SK-N-SH (cell line): ENCODE measurements around the gene NTM. TPM values are rescaled to one million over a fixed set of nuclear protein-coding genes. Genes with fewer than 3 reads are reported as not detected.

Source experiments
- CTCF ChIA-PET: fragments of 300-600, 350-600 bp; formaldehyde crosslinking; extraction: SDS; loops from one replicate; lab custom pipeline; 2021; lab: Yijun Ruan, JAX
- POLR2A ChIA-PET: fragments of 350-600 bp; sonication (Branson Sonifier 250); formaldehyde crosslinking; extraction: SDS; loops from one replicate; lab custom pipeline; 2020; ENCODE audit warnings: antibody characterized with exemption, inconsistent platforms; lab: Yijun Ruan, JAX
- DNase-seq: peaks from one replicate; pipeline ENCODE4 v3.0.0; 2012
- H2AFZ ChIP-seq: fragments of 200-600 bp; sonication (generic); 2 replicates; pipeline ENCODE4 v1.8.1; 2016; ENCODE audit warnings: antibody characterized with exemption, mild to moderate bottlenecking, low read depth
- H3F3A ChIP-seq: fragments of 200-600 bp; sonication (generic); replicated peaks from 2 replicates; pipeline ENCODE3; 2016; ENCODE audit warnings: antibody characterized with exemption, mild to moderate bottlenecking; ENCODE audit not compliant: insufficient read depth
- H3K27ac ChIP-seq, 2 experiments: fragments of 200-500 bp in 1 of 2; fragments of 200-600 bp in 1 of 2; sonication (Bioruptor generic) in 1 of 2; sonication (generic), shearing (Covaris generic) in 1 of 2; 2 replicates each; pipeline versions ENCODE4 v1.5.1 to v1.6.1; 2014 to 2016; ENCODE audit warnings: low read depth in 2 of 2, inconsistent platforms in 1 of 2, low read length in 1 of 2, mild to moderate bottlenecking in 1 of 2, mixed read lengths in 1 of 2
- H3K27me3 ChIP-seq: fragments of 200-600 bp; sonication (generic), shearing (Covaris generic); 2 replicates; pipeline ENCODE4 v1.6.1; 2016; ENCODE audit warnings: mixed run types; ENCODE audit not compliant: insufficient read depth
- H3K36me3 ChIP-seq, 2 experiments: fragments of 200-500 bp in 1 of 2; fragments of 200-600 bp in 1 of 2; sonication (Bioruptor generic) in 1 of 2; sonication (generic) in 1 of 2; replicated peaks in 1 of 2; 2 replicates each; pipeline versions ENCODE3 to v1.5.1; 2014 to 2016; ENCODE audit warnings: low read length in 1 of 2, mild to moderate bottlenecking in 1 of 2; ENCODE audit not compliant: insufficient read depth in 2 of 2, control insufficient read depth in 1 of 2
- H3K4me1 ChIP-seq, 2 experiments: fragments of 200-500 bp in 1 of 2; fragments of 200-600 bp in 1 of 2; sonication (Bioruptor generic) in 1 of 2; sonication (generic), shearing (Covaris generic) in 1 of 2; 2 replicates each; pipeline versions ENCODE4 v1.5.1 to v1.6.1; 2014 to 2016; ENCODE audit warnings: low read depth in 1 of 2, low read length in 1 of 2, mixed run types in 1 of 2; ENCODE audit not compliant: insufficient read depth in 2 of 2, control insufficient read depth in 1 of 2
- H3K4me2 ChIP-seq: fragments of 200-600 bp; sonication (generic), shearing (Covaris generic); 2 replicates; pipeline ENCODE4 v1.6.1; 2017; ENCODE audit warnings: mixed run types
- H3K4me3 ChIP-seq, 2 experiments: fragments of 200-500 bp in 1 of 2; fragments of 200-600 bp in 1 of 2; sonication (Bioruptor generic) in 1 of 2; sonication (generic), shearing (Covaris generic) in 1 of 2; 2 replicates each; pipeline versions ENCODE4 v1.5.1 to v1.8.1; 2014 to 2016; ENCODE audit warnings: low read depth in 2 of 2, inconsistent platforms in 1 of 2, low read length in 1 of 2, mild to moderate bottlenecking in 1 of 2, mixed read lengths in 1 of 2, moderate library complexity in 1 of 2
- H3K79me2 ChIP-seq: fragments of 200-600 bp; sonication (generic); 2 replicates; pipeline ENCODE4 v1.8.1; 2017; ENCODE audit warnings: mild to moderate bottlenecking; ENCODE audit not compliant: insufficient read depth
- H3K9ac ChIP-seq: fragments of 200-600 bp; sonication (generic); 2 replicates; pipeline ENCODE4 v1.6.1; 2017; ENCODE audit warnings: mixed run types
- H3K9me2 ChIP-seq: fragments of 200-600 bp; sonication (generic); 2 replicates; pipeline ENCODE4 v1.6.1; 2017; ENCODE audit warnings: mixed run types
- H3K9me3 ChIP-seq: fragments of 200-600 bp; sonication (generic); 2 replicates; pipeline ENCODE4 v1.6.1; 2017; ENCODE audit warnings: mixed run types, mild to moderate bottlenecking, moderate library complexity
- H4K20me1 ChIP-seq: fragments of 200-600 bp; sonication (generic); 2 replicates; pipeline ENCODE4 v1.6.1; 2017; ENCODE audit warnings: mild to moderate bottlenecking, mixed run types; ENCODE audit not compliant: insufficient read depth
- FOSL2 ChIP-seq: IDR thresholded peaks from 2 replicates; pipeline ENCODE4 v1.4.0; 2012; ENCODE audit warnings: low read depth, mild to moderate bottlenecking, moderate library complexity, borderline replicate concordance
- FOXJ3 ChIP-seq: sonication (generic); formaldehyde crosslinking; IDR thresholded peaks from 2 replicates; pipeline ENCODE4 v1.5.1; 2020; ENCODE audit warnings: mild to moderate bottlenecking, missing genetic modification reagents
- GABPA ChIP-seq: IDR thresholded peaks from 2 replicates; pipeline ENCODE4 v1.4.0; 2012; ENCODE audit warnings: low read depth, mild to moderate bottlenecking
- GATA2 ChIP-seq: sonication (generic); formaldehyde crosslinking; IDR thresholded peaks from 2 replicates; pipeline ENCODE4 v1.5.0; 2020; ENCODE audit warnings: mild to moderate bottlenecking, missing genetic modification reagents
- JUND ChIP-seq: IDR thresholded peaks from 2 replicates; pipeline ENCODE4 v1.4.0; 2012
- MXI1 ChIP-seq: IDR thresholded peaks from 2 replicates; pipeline ENCODE4 v1.6.1; 2012; ENCODE audit warnings: mild to moderate bottlenecking, low read depth, low read length, improper control_type of control experiment
- NRF1 ChIP-seq: IDR thresholded peaks from 2 replicates; pipeline ENCODE4 v1.6.1; 2012; ENCODE audit warnings: low read depth, mild to moderate bottlenecking, low read length
- RCOR1 ChIP-seq: fragments of 150-350 bp; IDR thresholded peaks from 2 replicates; pipeline ENCODE4 v1.6.1; 2017; ENCODE audit warnings: antibody characterized with exemption, low read length
- RXRA ChIP-seq: IDR thresholded peaks from 2 replicates; pipeline ENCODE4 v1.4.0; 2012; ENCODE audit warnings: low read depth, mild to moderate bottlenecking, borderline replicate concordance
- TEAD4 ChIP-seq: IDR thresholded peaks from 2 replicates; pipeline ENCODE4 v1.4.0; 2012; ENCODE audit warnings: mild to moderate bottlenecking, borderline replicate concordance; ENCODE audit not compliant: insufficient read depth
- WGBS: methylation state at CpG from one replicate; pipeline ENCODE4 v1.1.6; 2017; ENCODE audit warnings: low lambda C conversion rate; 5-methylcytosine and 5-hydroxymethylcytosine counted together
- polyA plus RNA-seq, 3 experiments: library from polyadenylated mRNA; depleted of rRNA; stranded (reverse); fragments of >200 nt; gene quantifications; 2 replicates each; pipeline ENCODE4 v1.2.3, GENCODE V29; 2012
- TF ChIP-seq, protein P1 (sequence below): fragments of 150-350 bp; IDR thresholded peaks from 2 replicates; pipeline ENCODE4 v1.6.1; 2016; ENCODE audit warnings: mild to moderate bottlenecking, low read depth, low read length
- TF ChIP-seq, protein P2 (sequence below): IDR thresholded peaks from 2 replicates; pipeline ENCODE4 v1.4.0; 2012; ENCODE audit warnings: low read depth, borderline replicate concordance
- TF ChIP-seq, protein P3 (sequence below): IDR thresholded peaks from 2 replicates; pipeline ENCODE4 v1.6.1; 2012; ENCODE audit warnings: mild to moderate bottlenecking, low read depth, low read length, moderate library complexity
- TF ChIP-seq, protein P4 (sequence below): fragments of 150-350 bp; IDR thresholded peaks from 2 replicates; pipeline ENCODE4 v1.6.1; 2017; ENCODE audit warnings: antibody characterized with exemption, low read length, low read depth, borderline replicate concordance
- TF ChIP-seq, protein P5 (sequence below): fragments of 200-600 bp; sonication (generic); IDR thresholded peaks from 2 replicates; pipeline ENCODE4 v1.6.1; 2017; ENCODE audit warnings: antibody characterized with exemption, mild to moderate bottlenecking, moderate library complexity

Gene NTM
- polyA plus RNA-seq, 1 of the 3 experiments (the other 2 are of a cell fraction) = 20.0 TPM

DNA sequence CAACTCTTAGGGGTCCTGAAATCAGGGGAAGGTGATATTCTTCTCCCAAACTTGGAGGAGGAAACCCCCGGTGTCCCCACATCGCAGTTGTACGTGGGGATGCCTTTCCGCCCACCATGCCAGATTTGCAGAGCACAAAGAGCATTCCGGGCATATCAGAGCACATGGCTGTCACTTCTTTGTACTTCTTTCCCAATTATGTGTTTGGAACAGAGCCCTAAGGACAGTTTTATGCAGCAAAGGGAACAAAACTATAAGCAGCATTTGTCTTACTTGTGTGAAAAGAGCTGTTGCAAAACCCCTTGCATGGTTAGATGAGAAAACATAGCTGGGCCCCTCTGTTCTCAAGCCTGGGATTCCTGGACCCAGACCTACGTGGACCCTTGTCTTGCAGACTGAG lies 41.2 kb downstream of the NTM start:
- Histone ChIP-seq H3K79me2 (no peaks in the 10 kb centered on the region), H3K9ac (no peak overlapping the region), H3K4me3 (no peak overlapping the region), H3K9me3 (no peaks in the 10 kb centered on the region), H3K9me2 (no peaks in the 10 kb centered on the region), H3K36me3 (no peaks in the 10 kb centered on the region), H4K20me1 (no peaks in the 10 kb centered on the region), H2AFZ (no peak overlapping the region), H3K27me3 (no peaks in the 10 kb centered on the region), H3K27ac (no peak overlapping the region), H3K4me2 (no peak overlapping the region), H3F3A (no peaks in the 10 kb centered on the region), H3K4me1 (no peaks in the 10 kb centered on the region)
- CTCF ChIA-PET = no interaction called here
- DNase-seq = no peak
- 42% methylated on average over 5 of the region's 6 CpGs for WGBS
- POLR2A ChIA-PET = no interaction called here
- TF ChIP-seq, protein P1, sequence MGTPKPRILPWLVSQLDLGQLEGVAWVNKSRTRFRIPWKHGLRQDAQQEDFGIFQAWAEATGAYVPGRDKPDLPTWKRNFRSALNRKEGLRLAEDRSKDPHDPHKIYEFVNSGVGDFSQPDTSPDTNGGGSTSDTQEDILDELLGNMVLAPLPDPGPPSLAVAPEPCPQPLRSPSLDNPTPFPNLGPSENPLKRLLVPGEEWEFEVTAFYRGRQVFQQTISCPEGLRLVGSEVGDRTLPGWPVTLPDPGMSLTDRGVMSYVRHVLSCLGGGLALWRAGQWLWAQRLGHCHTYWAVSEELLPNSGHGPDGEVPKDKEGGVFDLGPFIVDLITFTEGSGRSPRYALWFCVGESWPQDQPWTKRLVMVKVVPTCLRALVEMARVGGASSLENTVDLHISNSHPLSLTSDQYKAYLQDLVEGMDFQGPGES = no peak
- TF ChIP-seq TEAD4 (no peak), RCOR1 (no peak), MXI1 (no peak), GATA2 (CRISPR knock-in tag) (no peak), FOXJ3 (no peak), RXRA (no peak), NRF1 (no peak), JUND (no peak), GABPA (no peak), FOSL2 (no peak)
- TF ChIP-seq, protein P2, sequence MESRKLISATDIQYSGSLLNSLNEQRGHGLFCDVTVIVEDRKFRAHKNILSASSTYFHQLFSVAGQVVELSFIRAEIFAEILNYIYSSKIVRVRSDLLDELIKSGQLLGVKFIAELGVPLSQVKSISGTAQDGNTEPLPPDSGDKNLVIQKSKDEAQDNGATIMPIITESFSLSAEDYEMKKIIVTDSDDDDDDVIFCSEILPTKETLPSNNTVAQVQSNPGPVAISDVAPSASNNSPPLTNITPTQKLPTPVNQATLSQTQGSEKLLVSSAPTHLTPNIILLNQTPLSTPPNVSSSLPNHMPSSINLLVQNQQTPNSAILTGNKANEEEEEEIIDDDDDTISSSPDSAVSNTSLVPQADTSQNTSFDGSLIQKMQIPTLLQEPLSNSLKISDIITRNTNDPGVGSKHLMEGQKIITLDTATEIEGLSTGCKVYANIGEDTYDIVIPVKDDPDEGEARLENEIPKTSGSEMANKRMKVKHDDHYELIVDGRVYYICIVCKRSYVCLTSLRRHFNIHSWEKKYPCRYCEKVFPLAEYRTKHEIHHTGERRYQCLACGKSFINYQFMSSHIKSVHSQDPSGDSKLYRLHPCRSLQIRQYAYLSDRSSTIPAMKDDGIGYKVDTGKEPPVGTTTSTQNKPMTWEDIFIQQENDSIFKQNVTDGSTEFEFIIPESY = no peak
- TF ChIP-seq, protein P3, sequence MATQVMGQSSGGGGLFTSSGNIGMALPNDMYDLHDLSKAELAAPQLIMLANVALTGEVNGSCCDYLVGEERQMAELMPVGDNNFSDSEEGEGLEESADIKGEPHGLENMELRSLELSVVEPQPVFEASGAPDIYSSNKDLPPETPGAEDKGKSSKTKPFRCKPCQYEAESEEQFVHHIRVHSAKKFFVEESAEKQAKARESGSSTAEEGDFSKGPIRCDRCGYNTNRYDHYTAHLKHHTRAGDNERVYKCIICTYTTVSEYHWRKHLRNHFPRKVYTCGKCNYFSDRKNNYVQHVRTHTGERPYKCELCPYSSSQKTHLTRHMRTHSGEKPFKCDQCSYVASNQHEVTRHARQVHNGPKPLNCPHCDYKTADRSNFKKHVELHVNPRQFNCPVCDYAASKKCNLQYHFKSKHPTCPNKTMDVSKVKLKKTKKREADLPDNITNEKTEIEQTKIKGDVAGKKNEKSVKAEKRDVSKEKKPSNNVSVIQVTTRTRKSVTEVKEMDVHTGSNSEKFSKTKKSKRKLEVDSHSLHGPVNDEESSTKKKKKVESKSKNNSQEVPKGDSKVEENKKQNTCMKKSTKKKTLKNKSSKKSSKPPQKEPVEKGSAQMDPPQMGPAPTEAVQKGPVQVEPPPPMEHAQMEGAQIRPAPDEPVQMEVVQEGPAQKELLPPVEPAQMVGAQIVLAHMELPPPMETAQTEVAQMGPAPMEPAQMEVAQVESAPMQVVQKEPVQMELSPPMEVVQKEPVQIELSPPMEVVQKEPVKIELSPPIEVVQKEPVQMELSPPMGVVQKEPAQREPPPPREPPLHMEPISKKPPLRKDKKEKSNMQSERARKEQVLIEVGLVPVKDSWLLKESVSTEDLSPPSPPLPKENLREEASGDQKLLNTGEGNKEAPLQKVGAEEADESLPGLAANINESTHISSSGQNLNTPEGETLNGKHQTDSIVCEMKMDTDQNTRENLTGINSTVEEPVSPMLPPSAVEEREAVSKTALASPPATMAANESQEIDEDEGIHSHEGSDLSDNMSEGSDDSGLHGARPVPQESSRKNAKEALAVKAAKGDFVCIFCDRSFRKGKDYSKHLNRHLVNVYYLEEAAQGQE = no peak
- TF ChIP-seq, protein P4, sequence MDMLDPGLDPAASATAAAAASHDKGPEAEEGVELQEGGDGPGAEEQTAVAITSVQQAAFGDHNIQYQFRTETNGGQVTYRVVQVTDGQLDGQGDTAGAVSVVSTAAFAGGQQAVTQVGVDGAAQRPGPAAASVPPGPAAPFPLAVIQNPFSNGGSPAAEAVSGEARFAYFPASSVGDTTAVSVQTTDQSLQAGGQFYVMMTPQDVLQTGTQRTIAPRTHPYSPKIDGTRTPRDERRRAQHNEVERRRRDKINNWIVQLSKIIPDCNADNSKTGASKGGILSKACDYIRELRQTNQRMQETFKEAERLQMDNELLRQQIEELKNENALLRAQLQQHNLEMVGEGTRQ = no peak
- TF ChIP-seq, protein P5, sequence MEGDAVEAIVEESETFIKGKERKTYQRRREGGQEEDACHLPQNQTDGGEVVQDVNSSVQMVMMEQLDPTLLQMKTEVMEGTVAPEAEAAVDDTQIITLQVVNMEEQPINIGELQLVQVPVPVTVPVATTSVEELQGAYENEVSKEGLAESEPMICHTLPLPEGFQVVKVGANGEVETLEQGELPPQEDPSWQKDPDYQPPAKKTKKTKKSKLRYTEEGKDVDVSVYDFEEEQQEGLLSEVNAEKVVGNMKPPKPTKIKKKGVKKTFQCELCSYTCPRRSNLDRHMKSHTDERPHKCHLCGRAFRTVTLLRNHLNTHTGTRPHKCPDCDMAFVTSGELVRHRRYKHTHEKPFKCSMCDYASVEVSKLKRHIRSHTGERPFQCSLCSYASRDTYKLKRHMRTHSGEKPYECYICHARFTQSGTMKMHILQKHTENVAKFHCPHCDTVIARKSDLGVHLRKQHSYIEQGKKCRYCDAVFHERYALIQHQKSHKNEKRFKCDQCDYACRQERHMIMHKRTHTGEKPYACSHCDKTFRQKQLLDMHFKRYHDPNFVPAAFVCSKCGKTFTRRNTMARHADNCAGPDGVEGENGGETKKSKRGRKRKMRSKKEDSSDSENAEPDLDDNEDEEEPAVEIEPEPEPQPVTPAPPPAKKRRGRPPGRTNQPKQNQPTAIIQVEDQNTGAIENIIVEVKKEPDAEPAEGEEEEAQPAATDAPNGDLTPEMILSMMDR = no peak
